VCaP (cell line): Measurements from ENCODE around the gene PRDX5.

Source experiments
- H3K27ac ChIP-seq: fragments of 450-650 bp; 2 replicates; pipeline ENCODE4 v1.5.1; 2017
- CTCF ChIP-seq: fragments of 450-650 bp; conservative IDR thresholded peaks from 2 replicates; pipeline ENCODE4 v1.5.1; 2017; ENCODE audit warnings: mild to moderate bottlenecking, moderate library complexity

The PRDX5 gene

GRCh38 chr11:64327993-64328392 lies 10.1 kb downstream of the PRDX5 start:
- no peak for TF ChIP-seq CTCF
- peak overlapping the region; percentile 93 for H3K27ac ChIP-seq

GRCh38 chr11:64330888-64331287 lies 13.0 kb downstream of the PRDX5 start:
- H3K27ac ChIP-seq = peak overlapping the region; percentile 93
- no peak for TF ChIP-seq CTCF

- TF ChIP-seq CTCF = peak; percentile 77
- H3K27ac ChIP-seq = peak overlapping the region; percentile 93
Measured at GRCh38 chr11:64331569-64332371, 13.8 kb downstream of the PRDX5 start.

- no peak overlapping the region for H3K27ac ChIP-seq
- TF ChIP-seq CTCF = no peak
Measured at GRCh38 chr11:64333556-64333955, 15.6 kb downstream of the PRDX5 start.

GRCh38 chr11:64334764-64335735 lies 17.1 kb downstream of the PRDX5 start:
- no peak for TF ChIP-seq CTCF
- H3K27ac ChIP-seq = no peak overlapping the region

- H3K27ac ChIP-seq = no peak overlapping the region
- no peak for TF ChIP-seq CTCF
Measured at GRCh38 chr11:64337538-64338249, 19.8 kb downstream of the PRDX5 start.

- TF ChIP-seq CTCF = no peak
- H3K27ac ChIP-seq = no peak overlapping the region
Measured at GRCh38 chr11:64338716-64339115, 20.8 kb downstream of the PRDX5 start.
